Neutrophil (primary cell): ENCODE data around the gene BNIP2.

Source experiments
- H3K27ac ChIP-seq: fragments of 200-600 bp; sonication (generic); 2 replicates; pipeline ENCODE4 v1.5.1; 2016; ENCODE audit warnings: mild to moderate bottlenecking, moderate library complexity
- H3K27me3 ChIP-seq: fragments of 200-600 bp; sonication (generic); 2 replicates; pipeline ENCODE4 v1.6.0; 2016; ENCODE audit warnings: mild to moderate bottlenecking
- H3K36me3 ChIP-seq: fragments of 200-600 bp; sonication (generic); 2 replicates; pipeline ENCODE4 v1.5.1; 2017
- H3K4me1 ChIP-seq, 2 experiments: fragments of 200-600 bp in 1 of 2; sonication (generic) in 1 of 2; 1 replicate in 1 of 2; 2 replicates in 1 of 2; pipeline versions ENCODE4 v1.5.1 to v1.6.1; 2013 to 2016; ENCODE audit warnings: low read depth in 1 of 2, low read length in 1 of 2, mild to moderate bottlenecking in 1 of 2, moderate library complexity in 1 of 2; ENCODE audit not compliant: control insufficient read depth in 1 of 2, insufficient read depth in 1 of 2
- H3K4me3 ChIP-seq, 2 experiments: fragments of 200-600 bp in 1 of 2; sonication (generic) in 1 of 2; 1 replicate in 1 of 2; 2 replicates in 1 of 2; pipeline ENCODE4 v1.5.1; 2013 to 2016; ENCODE audit warnings: low read depth in 1 of 2, low read length in 1 of 2, mild to moderate bottlenecking in 1 of 2, moderate library complexity in 1 of 2
- H3K9me3 ChIP-seq: fragments of 200-600 bp; sonication (generic); 2 replicates; pipeline ENCODE4 v1.5.1; 2016
- CTCF ChIP-seq: fragments of 200-600 bp; sonication (generic); IDR thresholded peaks from 2 replicates; pipeline ENCODE4 v1.5.1; 2016; ENCODE audit warnings: antibody characterized with exemption

Gene BNIP2

GRCh38 chr15:59622289-59622688 is 66.8 kb downstream of the BNIP2 start:
- H3K27ac ChIP-seq = no peak overlapping the region

GRCh38 chr15:59618406-59618805 is 70.7 kb downstream of the BNIP2 start:
- no peaks in the 10 kb centered on the region for H3K36me3 ChIP-seq
- H3K27me3 ChIP-seq = peaks cover 50% of the 10 kb centered on the region
- no peak for TF ChIP-seq CTCF
- no peak overlapping the region for H3K4me3 ChIP-seq
- no peaks in the 10 kb centered on the region for H3K4me1 ChIP-seq
- H3K27ac ChIP-seq = no peak overlapping the region
- H3K9me3 ChIP-seq = no peaks in the 10 kb centered on the region

More at GRCh38 chr15:59622289-59622688, 66.8 kb downstream of the BNIP2 start:
- Histone ChIP-seq H3K27me3 (peaks cover 37% of the 10 kb centered on the region), H3K9me3 (no peaks in the 10 kb centered on the region), H3K36me3 (no peaks in the 10 kb centered on the region), H3K4me1 (no peaks in the 10 kb centered on the region), H3K4me3 (no peak overlapping the region)
- no peak for TF ChIP-seq CTCF

- TF ChIP-seq CTCF = no peak
- Histone ChIP-seq H3K27ac (no peak overlapping the region), H3K4me1 (no peaks in the 10 kb centered on the region), H3K27me3 (peaks cover 63% of the 10 kb centered on the region), H3K36me3 (no peaks in the 10 kb centered on the region), H3K9me3 (no peaks in the 10 kb centered on the region), H3K4me3 (no peak overlapping the region)
Measured at GRCh38 chr15:59616379-59616778, 72.7 kb downstream of the BNIP2 start.

- no peaks in the 10 kb centered on the region for H3K9me3 ChIP-seq
- no peaks in the 10 kb centered on the region for H3K4me1 ChIP-seq
- no peaks in the 10 kb centered on the region for H3K36me3 ChIP-seq
- H3K4me3 ChIP-seq = no peak overlapping the region
- no peak overlapping the region for H3K27ac ChIP-seq
- peaks cover 63% of the 10 kb centered on the region for H3K27me3 ChIP-seq
- TF ChIP-seq CTCF = no peak
Measured at GRCh38 chr15:59615661-59616060, 73.5 kb downstream of the BNIP2 start.

GRCh38 chr15:59614153-59614552 is 75.0 kb downstream of the BNIP2 start:
- TF ChIP-seq CTCF = no peak
- Histone ChIP-seq H3K9me3 (no peaks in the 10 kb centered on the region), H3K4me3 (no peak overlapping the region)

More at GRCh38 chr15:59614153-59614552, 75.0 kb downstream of the BNIP2 start:
- Histone ChIP-seq H3K27ac (no peak overlapping the region), H3K27me3 (peaks cover 61% of the 10 kb centered on the region), H3K4me1 (no peaks in the 10 kb centered on the region), H3K36me3 (no peaks in the 10 kb centered on the region)
